ENCODE data around the gene KRT3. TPM values are rescaled to one million over a fixed set of nuclear protein-coding genes. Genes with fewer than 3 reads are reported as not detected.

The KRT3 gene
- total RNA-seq, 4 donors from 2014 or later = not detected

- H3K4me1 ChIP-seq = no peaks in the 10 kb centered on the region
- H3K27me3 ChIP-seq = peaks cover 4% of the 10 kb centered on the region
- H3K27ac ChIP-seq = no peak overlapping the region
- DNase-seq (ENCODE audit: low spot score in 2 of 2) = no peak
- no peaks in the 10 kb centered on the region for H3K36me3 ChIP-seq
- no peaks in the 10 kb centered on the region for H3K9me3 ChIP-seq
- no peak overlapping the region for H3K4me3 ChIP-seq
- WGBS = 84% methylated on average over 14 of the region's 14 CpGs
- TF ChIP-seq POLR2AphosphoS5 (IDR thresholded peaks at IDR 0.05) (no peak), POLR2A (IDR thresholded peaks at IDR 0.05) (no peak), CTCF (IDR thresholded peaks at IDR 0.05) (no peak), EP300 (IDR thresholded peaks at IDR 0.05) (no peak)
Observed at GRCh38 chr12:52748578-52748977, 47.3 kb downstream of the KRT3 start.

DNA sequence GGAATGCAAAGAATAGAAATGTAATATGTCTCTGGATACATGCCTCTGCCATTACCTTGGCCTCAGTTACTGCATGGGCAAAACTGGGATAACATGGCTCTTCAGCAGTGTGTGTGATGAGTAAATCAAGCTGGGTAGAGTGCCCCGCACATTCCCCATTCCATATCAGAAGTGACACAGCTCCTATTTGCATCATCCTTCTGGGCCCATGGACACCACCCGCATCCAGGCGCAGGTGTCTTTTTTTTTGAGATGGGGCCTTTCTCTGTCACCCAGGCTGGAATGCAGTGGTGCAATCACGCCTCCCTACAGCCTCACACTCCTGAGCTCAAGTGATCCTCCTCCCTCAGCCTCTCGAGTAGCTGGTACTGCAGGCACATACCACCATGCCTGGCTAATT is 50.4 kb downstream of the KRT3 start:
- TF ChIP-seq CTCF (IDR thresholded peaks at IDR 0.05) (no peak), POLR2AphosphoS5 (IDR thresholded peaks at IDR 0.05) (no peak), EP300 (IDR thresholded peaks at IDR 0.05) (no peak), POLR2A (IDR thresholded peaks at IDR 0.05) (no peak)
- Histone ChIP-seq H3K27ac (no peak overlapping the region), H3K36me3 (no peaks in the 10 kb centered on the region), H3K27me3 (peaks cover 13% of the 10 kb centered on the region), H3K9me3 (no peaks in the 10 kb centered on the region), H3K4me1 (no peaks in the 10 kb centered on the region), H3K4me3 (no peak overlapping the region)
- WGBS = 84% methylated on average over 5 of the region's 5 CpGs
- DNase-seq (ENCODE audit: low spot score in 2 of 2) = no peak

DNA sequence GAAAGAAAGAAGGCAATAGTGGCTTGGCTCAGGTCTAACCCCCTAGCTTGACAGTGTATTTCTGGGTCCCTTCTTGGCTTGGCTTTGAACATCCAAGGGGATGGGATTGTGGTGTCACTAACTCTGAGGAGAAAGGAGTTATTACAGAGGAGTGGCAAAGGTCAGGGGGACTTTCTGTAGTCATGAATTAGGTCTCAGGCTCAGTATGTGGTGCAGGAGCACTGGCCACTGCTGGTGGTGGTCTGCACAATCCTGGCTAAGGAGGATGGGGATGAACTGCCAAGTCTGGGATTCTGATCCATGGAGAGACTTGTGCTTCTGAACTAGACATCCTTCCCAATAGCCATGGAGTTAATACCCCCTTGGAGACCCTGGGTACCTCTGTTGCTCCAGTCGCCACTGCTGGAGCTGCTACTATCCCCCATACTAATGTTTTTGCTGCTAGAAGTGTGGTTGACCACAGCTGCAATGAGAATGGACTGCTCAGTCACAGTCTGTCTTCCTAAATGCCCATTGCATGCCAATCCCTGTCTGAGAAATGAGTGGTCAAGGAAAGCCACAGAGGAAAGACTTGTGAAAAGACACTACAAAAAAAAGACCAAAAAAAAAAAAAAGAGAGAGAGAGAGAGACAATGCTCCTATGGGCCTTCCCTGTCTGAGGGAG is 51.3 kb downstream of the KRT3 start:
- WGBS = no CpG with 5 or more reads among the region's 1 CpG
- TF ChIP-seq CTCF (IDR thresholded peaks at IDR 0.05) = no peak
- TF ChIP-seq EP300 (IDR thresholded peaks at IDR 0.05) = no peak
- TF ChIP-seq POLR2A (IDR thresholded peaks at IDR 0.05) = no peak
- TF ChIP-seq POLR2AphosphoS5 (IDR thresholded peaks at IDR 0.05) = no peak
- Histone ChIP-seq H3K9me3 (no peaks in the 10 kb centered on the region), H3K27ac (no peak overlapping the region), H3K4me1 (no peaks in the 10 kb centered on the region), H3K36me3 (no peaks in the 10 kb centered on the region), H3K27me3 (peaks cover 13% of the 10 kb centered on the region), H3K4me3 (no peak overlapping the region)
- no peak for DNase-seq (ENCODE audit: low spot score in 2 of 2)

DNA sequence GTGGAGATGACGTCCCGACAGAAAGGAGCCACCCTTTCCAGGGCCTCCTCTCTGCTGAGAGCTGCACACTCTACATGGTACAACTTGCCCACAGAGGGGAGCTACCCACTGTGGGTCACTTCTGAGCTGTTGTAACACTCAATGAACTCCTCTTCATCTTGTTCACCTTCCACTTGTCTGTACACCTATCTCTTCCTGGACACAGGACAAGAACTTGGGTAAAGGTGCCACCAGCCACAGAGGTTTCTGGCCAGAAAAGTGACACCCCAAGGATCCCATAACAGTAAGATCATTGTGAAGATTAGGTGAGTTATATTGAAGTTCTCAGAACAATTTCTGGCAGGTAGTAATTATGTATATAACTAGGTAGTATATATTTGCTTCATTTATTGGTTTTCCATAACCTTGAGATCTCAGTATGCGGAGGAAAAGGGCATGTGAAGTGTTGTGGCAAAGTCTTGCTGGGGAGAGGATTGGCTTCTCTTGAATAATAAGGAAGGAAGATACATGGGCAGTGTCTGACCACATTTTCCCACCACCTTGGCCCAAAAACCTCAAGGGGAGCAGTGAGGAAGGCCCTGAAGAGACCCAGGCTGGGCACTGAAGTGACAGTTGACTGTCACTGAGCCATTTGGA is 53.0 kb downstream of the KRT3 start:
- no peak overlapping the region for H3K27ac ChIP-seq
- WGBS = 68% methylated on average over 3 of the region's 3 CpGs
- TF ChIP-seq EP300 (IDR thresholded peaks at IDR 0.05) (no peak), CTCF (IDR thresholded peaks at IDR 0.05) (no peak), POLR2A (IDR thresholded peaks at IDR 0.05) (no peak), POLR2AphosphoS5 (IDR thresholded peaks at IDR 0.05) (no peak)
- no peaks in the 10 kb centered on the region for H3K9me3 ChIP-seq
- H3K36me3 ChIP-seq = no peaks in the 10 kb centered on the region
- peaks cover 13% of the 10 kb centered on the region for H3K27me3 ChIP-seq
- no peak overlapping the region for H3K4me3 ChIP-seq
- no peaks in the 10 kb centered on the region for H3K4me1 ChIP-seq
- no peak for DNase-seq (ENCODE audit: low spot score in 2 of 2)

- Histone ChIP-seq H3K36me3 (no peaks in the 10 kb centered on the region), H3K4me3 (no peak overlapping the region), H3K9me3 (no peaks in the 10 kb centered on the region), H3K27me3 (peaks cover 13% of the 10 kb centered on the region), H3K27ac (no peak overlapping the region), H3K4me1 (no peaks in the 10 kb centered on the region)
- WGBS = 67% methylated on average over 3 of the region's 7 CpGs
- DNase-seq (ENCODE audit: low spot score in 2 of 2) = no peak
- no peak for TF ChIP-seq POLR2A (IDR thresholded peaks at IDR 0.05)
- no peak for TF ChIP-seq CTCF (IDR thresholded peaks at IDR 0.05)
- no peak for TF ChIP-seq POLR2AphosphoS5 (IDR thresholded peaks at IDR 0.05)
- no peak for TF ChIP-seq EP300 (IDR thresholded peaks at IDR 0.05)
Observed at GRCh38 chr12:52742196-52742580, 53.7 kb downstream of the KRT3 start.
